ENCODE measurements around the gene USP54. TPM values are rescaled to one million over a fixed set of nuclear protein-coding genes. Genes with fewer than 3 reads are reported as not detected.

Gene USP54
- total and polyA plus RNA-seq, 2 donors from 2014 or later = 5.8 to 46.9 TPM

GRCh38 chr10:73449113-73449512 lies 142.0 kb downstream of the USP54 start:
- TF ChIP-seq CTCF (IDR thresholded peaks at IDR 0.05; ENCODE audit: borderline replicate concordance, extremely low read depth, insufficient read depth) = no peak
- Histone ChIP-seq H3K4me1 (ENCODE audit: control insufficient read depth in 2 of 3, insufficient read depth in 2 of 3, low read depth in 1 of 3, low read length in 3 of 3) (no peaks in the 10 kb centered on the region), H3K27ac (ENCODE audit: low read depth in 2 of 2, low read length in 2 of 2) (no peak overlapping the region), H3K9ac (ENCODE audit: low read length in 3 of 3) (no peak overlapping the region), H3K4me3 (ENCODE audit: low read length in 3 of 3) (no peak overlapping the region), H3K36me3 (ENCODE audit: control insufficient read depth in 2 of 3, insufficient read depth in 3 of 3, low read length in 3 of 3) (peaks cover 0 to 3% (median under 1%) of the 10 kb centered on the region in 3 donors), H3K9me3 (ENCODE audit: control insufficient read depth in 2 of 3, insufficient read depth in 1 of 3, low read length in 3 of 3) (no peaks in the 10 kb centered on the region), H3K27me3 (ENCODE audit: control insufficient read depth, insufficient read depth, low read length) (no peaks in the 10 kb centered on the region)
- DNase-seq (no peak), FAIRE-seq (no peak)
- intact Hi-C loops (cut with DNase I) = no loop called here

GRCh38 chr10:73448384-73448783 lies 142.8 kb downstream of the USP54 start:
- DNase-seq = no peak
- H3K36me3 ChIP-seq (ENCODE audit: control insufficient read depth in 2 of 3, insufficient read depth in 3 of 3, low read length in 3 of 3) = peaks cover 0 to 5% (median 3%) of the 10 kb centered on the region in 3 donors
- H3K27me3 ChIP-seq (ENCODE audit: control insufficient read depth, insufficient read depth, low read length) = no peaks in the 10 kb centered on the region
- intact Hi-C loops (cut with DNase I) = no loop called here
- no peak for FAIRE-seq
- no peak overlapping the region for H3K27ac ChIP-seq (ENCODE audit: low read depth in 2 of 2, low read length in 2 of 2)
- no peaks in the 10 kb centered on the region for H3K4me1 ChIP-seq (ENCODE audit: control insufficient read depth in 2 of 3, insufficient read depth in 2 of 3, low read depth in 1 of 3, low read length in 3 of 3)
- H3K4me3 ChIP-seq (ENCODE audit: low read length in 3 of 3) = no peak overlapping the region
- H3K9me3 ChIP-seq (ENCODE audit: control insufficient read depth in 2 of 3, insufficient read depth in 1 of 3, low read length in 3 of 3) = no peaks in the 10 kb centered on the region
- no peak for TF ChIP-seq CTCF (IDR thresholded peaks at IDR 0.05; ENCODE audit: borderline replicate concordance, extremely low read depth, insufficient read depth)
- no peak overlapping the region for H3K9ac ChIP-seq (ENCODE audit: low read length in 3 of 3)

Other genes starting within 250 kb of the USP54 start
- 6.0 TPM for gene CFAP70, start 232.5 kb downstream of the USP54 start, total RNA-seq
- 8.7 TPM for gene CFAP70, start 232.5 kb downstream of the USP54 start, polyA plus RNA-seq (ENCODE audit: insufficient read depth, low read depth, low replicate concordance)
- 200 TPM for gene ANXA7, start 177.3 kb downstream of the USP54 start, total RNA-seq
- 129 TPM for gene ANXA7, start 177.3 kb downstream of the USP54 start, polyA plus RNA-seq (ENCODE audit: insufficient read depth, low read depth, low replicate concordance)
- 2.4 TPM for gene MSS51, start 157.8 kb downstream of the USP54 start, total RNA-seq
- 0.95 TPM for gene MSS51, start 157.8 kb downstream of the USP54 start, polyA plus RNA-seq (ENCODE audit: insufficient read depth, low read depth, low replicate concordance)
- 36.1 TPM for gene PPP3CB, start 95.3 kb downstream of the USP54 start, total RNA-seq
- gene PPP3CB, start 95.3 kb downstream of the USP54 start, polyA plus RNA-seq (ENCODE audit: insufficient read depth, low read depth, low replicate concordance) = 26.8 TPM
- gene MYOZ1, start 50.1 kb upstream of the USP54 start, total RNA-seq = 3.5 TPM
- gene MYOZ1, start 50.1 kb upstream of the USP54 start, polyA plus RNA-seq (ENCODE audit: insufficient read depth, low read depth, low replicate concordance) = 9.2 TPM
- gene SYNPO2L, start 64.7 kb upstream of the USP54 start, total RNA-seq = 0.38 TPM
- gene SYNPO2L, start 64.7 kb upstream of the USP54 start, polyA plus RNA-seq (ENCODE audit: insufficient read depth, low read depth, low replicate concordance) = 0.15 TPM
- gene AGAP5, start 106.8 kb upstream of the USP54 start, total RNA-seq = 9.9 TPM
- gene AGAP5, start 106.8 kb upstream of the USP54 start, polyA plus RNA-seq (ENCODE audit: insufficient read depth, low read depth, low replicate concordance) = 3.8 TPM
- 66.9 TPM for gene SEC24C, start 153.0 kb upstream of the USP54 start, total RNA-seq
- gene SEC24C, start 153.0 kb upstream of the USP54 start, polyA plus RNA-seq (ENCODE audit: insufficient read depth, low read depth, low replicate concordance) = 39.2 TPM
- 23.4 TPM for gene CHCHD1, start 190.7 kb upstream of the USP54 start, total RNA-seq
- 105 TPM for gene CHCHD1, start 190.7 kb upstream of the USP54 start, polyA plus RNA-seq (ENCODE audit: insufficient read depth, low read depth, low replicate concordance)
- gene ZSWIM8, start 194.3 kb upstream of the USP54 start, total RNA-seq = 91.8 TPM
- gene ZSWIM8, start 194.3 kb upstream of the USP54 start, polyA plus RNA-seq (ENCODE audit: insufficient read depth, low read depth, low replicate concordance) = 96.7 TPM
- 42.6 TPM for gene NDST2, start 220.3 kb upstream of the USP54 start, total RNA-seq
- 11.7 TPM for gene NDST2, start 220.3 kb upstream of the USP54 start, polyA plus RNA-seq (ENCODE audit: insufficient read depth, low read depth, low replicate concordance)

Measured in kidney (tissue), 14 donors.